SK-N-SH (cell line): Measurements from ENCODE around the gene SHE. TPM values are rescaled to one million over a fixed set of nuclear protein-coding genes. Genes with fewer than 3 reads are reported as not detected.

Source experiments
- CTCF ChIA-PET: fragments of 300-600, 350-600 bp; formaldehyde crosslinking; extraction: SDS; loops from one replicate; lab custom pipeline; 2021; lab: Yijun Ruan, JAX
- POLR2A ChIA-PET: fragments of 350-600 bp; sonication (Branson Sonifier 250); formaldehyde crosslinking; extraction: SDS; loops from one replicate; lab custom pipeline; 2020; ENCODE audit warnings: antibody characterized with exemption, inconsistent platforms; lab: Yijun Ruan, JAX
- DNase-seq: peaks from one replicate; pipeline ENCODE4 v3.0.0; 2012
- H2AFZ ChIP-seq: fragments of 200-600 bp; sonication (generic); 2 replicates; pipeline ENCODE4 v1.8.1; 2016; ENCODE audit warnings: antibody characterized with exemption, mild to moderate bottlenecking, low read depth
- H3F3A ChIP-seq: fragments of 200-600 bp; sonication (generic); replicated peaks from 2 replicates; pipeline ENCODE3; 2016; ENCODE audit warnings: antibody characterized with exemption, mild to moderate bottlenecking; ENCODE audit not compliant: insufficient read depth
- H3K27ac ChIP-seq, 2 experiments: fragments of 200-500 bp in 1 of 2; fragments of 200-600 bp in 1 of 2; sonication (Bioruptor generic) in 1 of 2; sonication (generic), shearing (Covaris generic) in 1 of 2; 2 replicates each; pipeline versions ENCODE4 v1.5.1 to v1.6.1; 2014 to 2016; ENCODE audit warnings: low read depth in 2 of 2, inconsistent platforms in 1 of 2, low read length in 1 of 2, mild to moderate bottlenecking in 1 of 2, mixed read lengths in 1 of 2
- H3K27me3 ChIP-seq: fragments of 200-600 bp; sonication (generic), shearing (Covaris generic); 2 replicates; pipeline ENCODE4 v1.6.1; 2016; ENCODE audit warnings: mixed run types; ENCODE audit not compliant: insufficient read depth
- H3K36me3 ChIP-seq, 2 experiments: fragments of 200-500 bp in 1 of 2; fragments of 200-600 bp in 1 of 2; sonication (Bioruptor generic) in 1 of 2; sonication (generic) in 1 of 2; replicated peaks in 1 of 2; 2 replicates each; pipeline versions ENCODE3 to v1.5.1; 2014 to 2016; ENCODE audit warnings: low read length in 1 of 2, mild to moderate bottlenecking in 1 of 2; ENCODE audit not compliant: insufficient read depth in 2 of 2, control insufficient read depth in 1 of 2
- H3K4me1 ChIP-seq, 2 experiments: fragments of 200-500 bp in 1 of 2; fragments of 200-600 bp in 1 of 2; sonication (Bioruptor generic) in 1 of 2; sonication (generic), shearing (Covaris generic) in 1 of 2; 2 replicates each; pipeline versions ENCODE4 v1.5.1 to v1.6.1; 2014 to 2016; ENCODE audit warnings: low read depth in 1 of 2, low read length in 1 of 2, mixed run types in 1 of 2; ENCODE audit not compliant: insufficient read depth in 2 of 2, control insufficient read depth in 1 of 2
- H3K4me2 ChIP-seq: fragments of 200-600 bp; sonication (generic), shearing (Covaris generic); 2 replicates; pipeline ENCODE4 v1.6.1; 2017; ENCODE audit warnings: mixed run types
- H3K4me3 ChIP-seq, 2 experiments: fragments of 200-500 bp in 1 of 2; fragments of 200-600 bp in 1 of 2; sonication (Bioruptor generic) in 1 of 2; sonication (generic), shearing (Covaris generic) in 1 of 2; 2 replicates each; pipeline versions ENCODE4 v1.5.1 to v1.8.1; 2014 to 2016; ENCODE audit warnings: low read depth in 2 of 2, inconsistent platforms in 1 of 2, low read length in 1 of 2, mild to moderate bottlenecking in 1 of 2, mixed read lengths in 1 of 2, moderate library complexity in 1 of 2
- H3K79me2 ChIP-seq: fragments of 200-600 bp; sonication (generic); 2 replicates; pipeline ENCODE4 v1.8.1; 2017; ENCODE audit warnings: mild to moderate bottlenecking; ENCODE audit not compliant: insufficient read depth
- H3K9ac ChIP-seq: fragments of 200-600 bp; sonication (generic); 2 replicates; pipeline ENCODE4 v1.6.1; 2017; ENCODE audit warnings: mixed run types
- H3K9me2 ChIP-seq: fragments of 200-600 bp; sonication (generic); 2 replicates; pipeline ENCODE4 v1.6.1; 2017; ENCODE audit warnings: mixed run types
- H3K9me3 ChIP-seq: fragments of 200-600 bp; sonication (generic); 2 replicates; pipeline ENCODE4 v1.6.1; 2017; ENCODE audit warnings: mixed run types, mild to moderate bottlenecking, moderate library complexity
- H4K20me1 ChIP-seq: fragments of 200-600 bp; sonication (generic); 2 replicates; pipeline ENCODE4 v1.6.1; 2017; ENCODE audit warnings: mild to moderate bottlenecking, mixed run types; ENCODE audit not compliant: insufficient read depth
- CHD2 ChIP-seq: fragments of 150-350 bp; IDR thresholded peaks from 2 replicates; pipeline ENCODE4 v1.6.1; 2018; ENCODE audit warnings: low read length; ENCODE audit not compliant: partially characterized antibody
- ELF1 ChIP-seq: IDR thresholded peaks from 2 replicates; pipeline ENCODE4 v1.4.0; 2012
- FOXJ3 ChIP-seq: sonication (generic); formaldehyde crosslinking; IDR thresholded peaks from 2 replicates; pipeline ENCODE4 v1.5.1; 2020; ENCODE audit warnings: mild to moderate bottlenecking, missing genetic modification reagents
- FOXM1 ChIP-seq: IDR thresholded peaks from 2 replicates; pipeline ENCODE4 v1.4.0; 2012; ENCODE audit warnings: low read depth, mild to moderate bottlenecking
- GABPA ChIP-seq: IDR thresholded peaks from 2 replicates; pipeline ENCODE4 v1.4.0; 2012; ENCODE audit warnings: low read depth, mild to moderate bottlenecking
- GATA2 ChIP-seq: sonication (generic); formaldehyde crosslinking; IDR thresholded peaks from 2 replicates; pipeline ENCODE4 v1.5.0; 2020; ENCODE audit warnings: mild to moderate bottlenecking, missing genetic modification reagents
- MAX ChIP-seq: IDR thresholded peaks from 2 replicates; pipeline ENCODE4 v1.4.0; 2012; ENCODE audit warnings: low read depth
- NRF1 ChIP-seq: IDR thresholded peaks from 2 replicates; pipeline ENCODE4 v1.6.1; 2012; ENCODE audit warnings: low read depth, mild to moderate bottlenecking, low read length
- PBX3 ChIP-seq: IDR thresholded peaks from 2 replicates; pipeline ENCODE4; 2012
- RAD21 ChIP-seq: IDR thresholded peaks from 2 replicates; pipeline ENCODE4 v1.6.1; 2012; ENCODE audit warnings: mild to moderate bottlenecking, low read length
- RCOR1 ChIP-seq: fragments of 150-350 bp; IDR thresholded peaks from 2 replicates; pipeline ENCODE4 v1.6.1; 2017; ENCODE audit warnings: antibody characterized with exemption, low read length
- RXRA ChIP-seq: IDR thresholded peaks from 2 replicates; pipeline ENCODE4 v1.4.0; 2012; ENCODE audit warnings: low read depth, mild to moderate bottlenecking, borderline replicate concordance
- TEAD4 ChIP-seq: IDR thresholded peaks from 2 replicates; pipeline ENCODE4 v1.4.0; 2012; ENCODE audit warnings: mild to moderate bottlenecking, borderline replicate concordance; ENCODE audit not compliant: insufficient read depth
- USF1 ChIP-seq: IDR thresholded peaks from 2 replicates; pipeline ENCODE4 v1.4.0; 2012; ENCODE audit warnings: low read depth, borderline replicate concordance
- USF2 ChIP-seq: fragments of 150-350 bp; IDR thresholded peaks from 2 replicates; pipeline ENCODE4 v1.6.1; 2017; ENCODE audit warnings: antibody characterized with exemption, low read length, low read depth, borderline replicate concordance
- WGBS: methylation state at CpG from one replicate; pipeline ENCODE4 v1.1.6; 2017; ENCODE audit warnings: low lambda C conversion rate; 5-methylcytosine and 5-hydroxymethylcytosine counted together
- polyA plus RNA-seq, 3 experiments: library from polyadenylated mRNA; depleted of rRNA; stranded (reverse); fragments of >200 nt; gene quantifications; 2 replicates each; pipeline ENCODE4 v1.2.3, GENCODE V29; 2012
- TF ChIP-seq, protein P1 (sequence below): IDR thresholded peaks from 2 replicates; pipeline ENCODE4 v1.4.0; 2012; ENCODE audit warnings: low read depth, borderline replicate concordance

SHE gene
- polyA plus RNA-seq, 1 of the 3 experiments (the other 2 are of a cell fraction): not detected

DNA sequence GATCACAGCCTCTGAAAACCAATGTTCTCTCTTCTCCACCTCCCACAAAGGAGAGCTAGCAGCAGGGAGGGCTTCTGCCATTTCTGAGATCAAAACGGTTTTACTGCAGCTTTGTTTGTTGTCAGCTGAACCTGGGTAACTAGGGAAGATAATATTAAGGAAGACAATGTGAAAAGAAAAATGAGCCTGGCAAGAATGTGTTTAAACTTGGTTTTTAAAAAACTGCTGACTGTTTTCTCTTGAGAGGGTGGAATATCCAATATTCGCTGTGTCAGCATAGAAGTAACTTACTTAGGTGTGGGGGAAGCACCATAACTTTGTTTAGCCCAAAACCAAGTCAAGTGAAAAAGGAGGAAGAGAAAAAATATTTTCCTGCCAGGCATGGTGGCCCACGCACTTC, 36.0 kb downstream of the SHE start (continued):
- no peak for TF ChIP-seq TEAD4

- Histone ChIP-seq H3K27me3 (no peaks in the 10 kb centered on the region), H3F3A (peaks cover 15% of the 10 kb centered on the region), H2AFZ (no peak overlapping the region), H3K36me3 (no peaks in the 10 kb centered on the region), H4K20me1 (no peaks in the 10 kb centered on the region), H3K4me3 (no peak overlapping the region), H3K4me2 (no peak overlapping the region), H3K9me2 (no peaks in the 10 kb centered on the region), H3K9ac (no peak overlapping the region), H3K79me2 (no peaks in the 10 kb centered on the region), H3K27ac (no peak overlapping the region), H3K9me3 (no peaks in the 10 kb centered on the region), H3K4me1 (peaks cover 7 to 9% of the 10 kb centered on the region in 2 experiments; a peak in 2 of 4 replicates)
- no peak for TF ChIP-seq GABPA
- no peak for TF ChIP-seq FOXM1
- TF ChIP-seq USF1: no peak
- TF ChIP-seq MAX: no peak
- no peak for TF ChIP-seq RXRA
- TF ChIP-seq ELF1: no peak
- TF ChIP-seq RAD21: no peak
- no peak for TF ChIP-seq RCOR1
- no peak for TF ChIP-seq NRF1
- no peak for TF ChIP-seq USF2
- TF ChIP-seq GATA2 (CRISPR knock-in tag): no peak
- TF ChIP-seq FOXJ3 (CRISPR knock-in tag): no peak
- TF ChIP-seq CHD2: no peak
- TF ChIP-seq, protein P1, sequence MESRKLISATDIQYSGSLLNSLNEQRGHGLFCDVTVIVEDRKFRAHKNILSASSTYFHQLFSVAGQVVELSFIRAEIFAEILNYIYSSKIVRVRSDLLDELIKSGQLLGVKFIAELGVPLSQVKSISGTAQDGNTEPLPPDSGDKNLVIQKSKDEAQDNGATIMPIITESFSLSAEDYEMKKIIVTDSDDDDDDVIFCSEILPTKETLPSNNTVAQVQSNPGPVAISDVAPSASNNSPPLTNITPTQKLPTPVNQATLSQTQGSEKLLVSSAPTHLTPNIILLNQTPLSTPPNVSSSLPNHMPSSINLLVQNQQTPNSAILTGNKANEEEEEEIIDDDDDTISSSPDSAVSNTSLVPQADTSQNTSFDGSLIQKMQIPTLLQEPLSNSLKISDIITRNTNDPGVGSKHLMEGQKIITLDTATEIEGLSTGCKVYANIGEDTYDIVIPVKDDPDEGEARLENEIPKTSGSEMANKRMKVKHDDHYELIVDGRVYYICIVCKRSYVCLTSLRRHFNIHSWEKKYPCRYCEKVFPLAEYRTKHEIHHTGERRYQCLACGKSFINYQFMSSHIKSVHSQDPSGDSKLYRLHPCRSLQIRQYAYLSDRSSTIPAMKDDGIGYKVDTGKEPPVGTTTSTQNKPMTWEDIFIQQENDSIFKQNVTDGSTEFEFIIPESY: no peak
- TF ChIP-seq PBX3: no peak
- no peak for DNase-seq
- 89% methylated on average over 8 of the region's 8 CpGs for WGBS
- ChIA-PET POLR2A (no interaction called here), CTCF (interaction anchor here (1.1 to 1.5 kb wide), 3 partner anchors 14 to 69 kb away, joined by 3 to 4 read pairs (median 3); no protein-coding TSS in a partner anchor)
Observed at GRCh38 chr1:154465621-154466195, 36.5 kb downstream of the SHE start.
